A673 (cell line): ENCODE results near the gene POLR1F. TPM values are rescaled to one million over a fixed set of nuclear protein-coding genes. Genes with fewer than 3 reads are reported as not detected.

ENCODE experiments used
- BruUV-seq: library from RNA; stranded (reverse); fragments of 400-500 nt; replicated peaks from 2 replicates; lab custom pipeline; 2021; lab: Mats Ljungman, UMichigan
- CTCF ChIA-PET: fragments of 300-600 bp; sonication (Branson Sonifier 250); formaldehyde crosslinking; loops from one replicate; lab custom pipeline; 2022; ENCODE audit warnings: antibody characterized with exemption; lab: Charles Lee
- POLR2A ChIA-PET: fragments of 300-600 bp; sonication (Branson Sonifier 250); formaldehyde crosslinking; loops from one replicate; lab custom pipeline; 2022; ENCODE audit warnings: antibody characterized with exemption; ENCODE audit not compliant: low non-redundant PET; lab: Charles Lee
- DNase-seq: peaks from one replicate; pipeline ENCODE4 v3.0.0-alpha.2; 2015; ENCODE audit warnings: low spot score
- H3K27ac ChIP-seq: fragments of 200-600 bp; sonication (generic); 2 replicates; pipeline ENCODE4 v1.5.1; 2016; ENCODE audit warnings: mixed run types, low read depth, mild to moderate bottlenecking, mixed read lengths, antibody characterized with exemption, low read length; ENCODE audit not compliant: poor library complexity, severe bottlenecking
- H3K27me3 ChIP-seq: fragments of 200-600 bp; sonication (generic); replicated peaks from 2 replicates; pipeline ENCODE4 v1.6.1; 2017; ENCODE audit warnings: mixed run types, low read depth, mild to moderate bottlenecking, mixed read lengths, antibody characterized with exemption, low read length; ENCODE audit not compliant: insufficient read depth, poor library complexity
- H3K36me3 ChIP-seq: fragments of 200-600 bp; sonication (generic); 2 replicates; pipeline ENCODE4 v1.6.1; 2016; ENCODE audit warnings: mixed run types, mild to moderate bottlenecking, mixed read lengths, antibody characterized with exemption, low read length; ENCODE audit not compliant: insufficient read depth, poor library complexity, severe bottlenecking
- H3K4me1 ChIP-seq: fragments of 200-600 bp; sonication (generic); 2 replicates; pipeline ENCODE4 v1.6.1; 2017; ENCODE audit warnings: mixed run types, mild to moderate bottlenecking, mixed read lengths, antibody characterized with exemption, low read length; ENCODE audit not compliant: insufficient read depth, poor library complexity, severe bottlenecking
- H3K4me3 ChIP-seq: fragments of 200-600 bp; sonication (generic); 2 replicates; pipeline ENCODE4 v1.5.1; 2016; ENCODE audit warnings: low read depth, mixed run types, mild to moderate bottlenecking, mixed read lengths, low read length; ENCODE audit not compliant: poor library complexity, severe bottlenecking
- H3K9me3 ChIP-seq: fragments of 200-600 bp; sonication (generic); 2 replicates; pipeline ENCODE4 v1.6.1; 2016; ENCODE audit warnings: mixed run types, low read depth, mild to moderate bottlenecking, mixed read lengths, antibody characterized with exemption, low read length; ENCODE audit not compliant: poor library complexity, severe bottlenecking
- CTCF ChIP-seq: fragments of 300-800, 200-600 bp; sonication (generic); conservative IDR thresholded peaks from 2 replicates; pipeline ENCODE4 v1.5.1; 2017; ENCODE audit warnings: low read depth, mild to moderate bottlenecking, antibody characterized with exemption, low read length, moderate library complexity, mixed read lengths
- EZH2 ChIP-seq: fragments of 200-600 bp; sonication (generic); IDR thresholded peaks from 2 replicates; pipeline ENCODE4 v1.6.1; 2017; ENCODE audit warnings: borderline replicate concordance, low read depth, mild to moderate bottlenecking, mixed read lengths, antibody characterized with exemption, low read length; ENCODE audit not compliant: poor library complexity, severe bottlenecking
- intact Hi-C: fragments of 100-400 bp; cut with micrococcal nuclease; formaldehyde crosslinking; loops from one replicate; pipeline ENCODE4 v1.10.0; 2022; ENCODE audit not compliant: unreplicated experiment
- total RNA-seq: library from RNA; stranded (reverse); gene quantifications from 2 replicates; pipeline ENCODE4 v1.2.3, GENCODE V29; 2021

The POLR1F gene
- total RNA-seq, 1 experiment from 2014 or later: 20.1 TPM

- intact Hi-C loops: no loop called here
- no peak overlapping the region for H3K27ac ChIP-seq
- TF ChIP-seq CTCF (no peak), EZH2 (no peak)
- POLR2A ChIA-PET: no interaction called here
- peaks cover 2% of the 10 kb centered on the region for H3K27me3 ChIP-seq
- CTCF ChIA-PET: no interaction called here
- BruUV-seq: no TSS peak
- no peaks in the 10 kb centered on the region for H3K36me3 ChIP-seq
- no peak overlapping the region for H3K4me3 ChIP-seq
- no peak for DNase-seq
- H3K9me3 ChIP-seq: no peaks in the 10 kb centered on the region
- H3K4me1 ChIP-seq: no peaks in the 10 kb centered on the region
These were observed 38.0 kb downstream of the POLR1F start for GRCh38 chr7:19670806-19671205.

- Histone ChIP-seq H3K9me3 (no peaks in the 10 kb centered on the region), H3K36me3 (no peaks in the 10 kb centered on the region), H3K27me3 (peaks cover 10% of the 10 kb centered on the region), H3K27ac (no peak overlapping the region), H3K4me3 (no peak overlapping the region), H3K4me1 (no peaks in the 10 kb centered on the region)
- TF ChIP-seq EZH2 (no peak), CTCF (peak; percentile 75)
- intact Hi-C loops: loop anchor here (1.0 to 2.0 kb wide), 3 partner anchors 543 to 1311 kb away; no protein-coding TSS in a partner anchor
- ChIA-PET CTCF (no interaction called here), POLR2A (interaction anchor here (0.6 kb wide), 1 partner anchor 536 kb away, joined by 6 read pairs; no protein-coding TSS in a partner anchor)
- DNase-seq: peak; percentile 52
- BruUV-seq: no TSS peak
These were observed 43.3 kb downstream of the POLR1F start for GRCh38 chr7:19665399-19666008.

- Histone ChIP-seq H3K4me1 (no peaks in the 10 kb centered on the region), H3K36me3 (no peaks in the 10 kb centered on the region), H3K27me3 (peaks cover 10% of the 10 kb centered on the region), H3K4me3 (no peak overlapping the region), H3K27ac (no peak overlapping the region), H3K9me3 (no peaks in the 10 kb centered on the region)
- DNase-seq: no peak
- TF ChIP-seq EZH2 (no peak), CTCF (no peak)
- ChIA-PET POLR2A (no interaction called here), CTCF (no interaction called here)
- BruUV-seq: no TSS peak
- intact Hi-C loops: loop anchor here (2.0 kb wide), 2 partner anchors 541 to 1309 kb away; no protein-coding TSS in a partner anchor
These were observed 44.9 kb downstream of the POLR1F start for GRCh38 chr7:19663816-19664462.
